Mammary microvascular endothelial cell (primary cell): Measurements from ENCODE around the gene ZFAND5. TPM values are rescaled to one million over a fixed set of nuclear protein-coding genes. Genes with fewer than 3 reads are reported as not detected.

Experiments used
- total RNA-seq: library from RNA; depleted of rRNA; stranded (reverse); fragments of >200 nt; gene quantifications from 2 replicates; pipeline ENCODE4 v1.2.3, GENCODE V29; 2015

Gene ZFAND5
- total RNA-seq, result 69.5 and 85.0 TPM in 2 replicates

GRCh38 chr9:72364679-72365524, at the start of gene ZFAND5:
TSS of gene ZFAND5 (minus strand) at chr9:72365208. CDS start at chr9:72360778, 4,430 bp downstream.

Other genes starting within 250 kb of the ZFAND5 start
- 2.7 TPM in 2 replicates for gene GDA, start 215.8 kb downstream of the ZFAND5 start, total RNA-seq
- 0.13 TPM in 1 of 2 replicates, not detected in the other for gene TMC1, start 156.4 kb upstream of the ZFAND5 start, total RNA-seq